ENCODE measurements around the gene MRC2.

DNA sequence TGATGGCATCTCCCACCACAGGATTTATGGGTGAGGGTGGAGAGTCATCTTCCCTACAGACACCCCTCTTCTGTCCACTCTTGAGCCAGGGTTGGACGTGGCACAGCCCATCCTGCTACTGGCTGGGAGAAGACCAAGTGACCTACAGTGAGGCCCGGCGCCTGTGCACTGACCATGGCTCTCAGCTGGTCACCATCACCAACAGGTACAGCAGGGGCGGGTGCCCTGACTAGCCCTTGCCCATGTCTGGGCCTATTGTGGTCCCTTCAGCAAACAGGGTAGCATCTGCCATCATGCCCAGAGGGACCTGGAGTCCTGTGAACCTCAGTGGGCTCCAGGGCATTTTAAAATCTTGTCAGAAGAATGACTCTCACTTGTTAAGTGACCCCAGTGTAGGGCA, 48.2 kb downstream of the MRC2 start:
- TF ChIP-seq POLR2AphosphoS5 (IDR thresholded peaks at IDR 0.05; ENCODE audit: low read depth, low read length) (no peak), POLR2A (IDR thresholded peaks at IDR 0.05; ENCODE audit: low read depth, low read length) (no peak)

Data from GM12891 (cell line).